Uterus (tissue), 2 donors: Measurements from ENCODE around the gene ACSM5.

Experiments used
- CTCF ChIP-seq, 4 experiments: fragments of 200-600 bp in 2 of 4; fragments of 450-650 bp in 2 of 4; sonication (generic) in 2 of 4; IDR thresholded peaks; one replicate each; pipeline ENCODE4 v1.5.1; 2016 to 2019; ENCODE audit warnings: antibody characterized with exemption in 4 of 4, mild to moderate bottlenecking in 2 of 4, moderate library complexity in 1 of 4
- POLR2A ChIP-seq, 2 donors: fragments of 450-650 bp; IDR thresholded peaks; one replicate each; pipeline ENCODE4 v1.6.1; 2016; ENCODE audit warnings: antibody characterized with exemption in 2 of 2, mild to moderate bottlenecking in 1 of 2, moderate library complexity in 1 of 2

GRCh38 chr16:20391045-20391444 lies 18.3 kb upstream of the ACSM5 start:
- TF ChIP-seq CTCF (IDR thresholded peaks at IDR 0.05) (no peak), POLR2A (IDR thresholded peaks at IDR 0.05) (no peak)
